Panc1 (cell line): ENCODE data around the gene HLCS.

ENCODE experiments used
- CTCF ChIP-seq: fragments of 450-650 bp; IDR thresholded peaks from 2 replicates; pipeline ENCODE4 v1.5.1; 2017; ENCODE audit warnings: mild to moderate bottlenecking
- REST ChIP-seq, 2 experiments: IDR thresholded peaks; 2 replicates each; pipeline ENCODE4 v1.6.1; 2011 to 2012; ENCODE audit warnings: low read depth in 2 of 2, control low read depth in 1 of 2, low read length in 1 of 2, mild to moderate bottlenecking in 1 of 2, moderate library complexity in 1 of 2; ENCODE audit not compliant: insufficient read depth in 1 of 2
- SIN3A ChIP-seq: IDR thresholded peaks from 2 replicates; pipeline ENCODE4 v1.6.1; 2012; ENCODE audit warnings: low read depth, mild to moderate bottlenecking, low read length, moderate library complexity, borderline replicate concordance; ENCODE audit not compliant: insufficient read depth

- TF ChIP-seq CTCF (no peak), REST (IDR thresholded peaks at IDR 0.05; ENCODE audit: insufficient read depth in 1 of 2, low read depth in 2 of 2, low read length in 1 of 2) (no peak), SIN3A (no peak)
These were observed 137.5 kb downstream of the HLCS start for GRCh38 chr21:36828891-36829515.
